GM19468 (cell line): ENCODE results near the gene PRRG3.
"Not testable (repeated sequence)": the region's sequence is repeated elsewhere in the genome, so short reads cannot be mapped to it uniquely, and the experiment has no call there.

ENCODE experiments used
- ATAC-seq: cut with Tn5 transposase; IDR thresholded peaks from one replicate; pipeline ENCODE4 v1.9.1; 2021; ENCODE audit warnings: mild to moderate bottlenecking, moderate library complexity, moderate number of reproducible peaks; ENCODE audit not compliant: unreplicated experiment; ENCODE audit errors: extremely low read depth

The PRRG3 gene

DNA sequence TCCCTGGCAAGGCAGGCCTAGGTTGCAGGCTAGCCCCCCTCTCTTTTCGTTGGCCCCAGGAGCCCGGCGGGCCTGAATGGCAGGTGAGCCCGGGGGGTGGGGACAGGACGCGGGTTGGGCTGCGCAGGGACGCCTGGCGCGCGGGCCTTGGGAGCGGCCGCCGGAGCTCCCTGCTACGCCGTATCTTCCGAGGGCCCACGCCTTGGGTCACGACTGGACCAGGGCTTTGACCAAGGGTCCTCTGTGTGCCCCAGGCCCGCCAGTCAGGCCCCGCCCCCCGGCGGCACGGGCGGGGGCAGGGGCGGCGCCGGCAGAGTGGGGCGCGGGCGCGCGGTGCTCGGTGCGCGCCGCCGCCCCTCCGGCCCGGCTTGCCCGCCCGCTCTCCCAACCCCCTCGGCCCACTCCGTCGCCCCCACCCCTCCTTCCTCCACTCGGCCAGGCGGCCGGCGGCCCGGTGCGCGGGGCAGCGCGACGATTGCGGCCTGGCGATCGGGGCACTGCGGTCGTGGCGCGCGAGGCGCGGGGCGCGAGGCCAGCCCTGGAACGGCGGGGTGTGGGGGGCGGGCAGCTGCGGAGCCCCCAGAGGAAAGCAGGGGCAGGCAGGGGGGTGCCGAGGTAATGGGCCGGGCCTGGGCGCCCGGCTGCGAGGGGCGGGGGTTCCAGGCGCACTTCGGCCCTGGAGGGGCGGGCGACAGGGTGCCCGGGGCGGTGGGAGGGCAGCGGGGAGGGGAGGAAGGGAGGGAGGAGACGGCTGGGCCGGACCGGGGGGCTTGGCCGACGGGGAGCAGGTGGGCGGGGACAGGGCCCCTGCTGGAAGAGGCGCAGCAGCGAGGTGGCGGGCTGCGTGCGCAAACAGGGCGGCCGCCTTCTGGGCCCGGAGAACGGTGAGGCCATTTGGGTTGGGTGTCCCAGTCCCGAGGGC is at the start of gene PRRG3:
TSS of gene PRRG3 (plus strand) at position 798 of the 922 bp plus-strand sequence. CDS start 3,357 bp downstream, outside the sequence.
- no peak for ATAC-seq

DNA sequence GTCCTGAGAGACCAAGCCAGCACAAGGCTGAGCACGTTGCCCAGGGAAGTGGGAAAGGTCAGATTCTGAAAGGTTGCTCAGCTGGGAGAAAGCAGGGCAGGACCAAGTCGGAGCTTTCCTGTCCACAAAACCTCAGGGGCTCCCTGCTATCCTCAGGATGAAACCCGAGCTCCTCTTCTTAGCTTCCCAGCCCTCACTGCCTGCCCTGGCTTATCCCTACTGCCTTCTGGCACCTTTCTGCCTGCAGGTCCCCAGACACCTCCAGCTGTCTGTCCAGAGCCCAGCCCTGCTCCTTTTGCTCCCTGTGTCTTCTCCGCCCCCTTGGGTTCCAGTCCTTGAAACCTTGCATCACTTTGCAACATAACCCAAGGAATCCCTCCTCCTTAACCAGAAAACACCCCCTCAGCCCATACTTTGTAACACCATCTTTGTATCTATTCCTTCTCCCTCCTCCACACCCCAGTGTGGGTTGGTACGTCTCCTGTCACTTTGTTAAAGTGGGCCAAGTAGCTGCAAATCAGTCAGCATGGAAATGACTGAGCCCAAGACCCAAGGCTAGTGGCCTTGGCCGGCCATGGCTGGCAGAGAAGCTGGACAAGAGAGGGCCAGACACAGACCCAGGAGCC is 20.0 kb upstream of the PRRG3 start:
- no peak for ATAC-seq

DNA sequence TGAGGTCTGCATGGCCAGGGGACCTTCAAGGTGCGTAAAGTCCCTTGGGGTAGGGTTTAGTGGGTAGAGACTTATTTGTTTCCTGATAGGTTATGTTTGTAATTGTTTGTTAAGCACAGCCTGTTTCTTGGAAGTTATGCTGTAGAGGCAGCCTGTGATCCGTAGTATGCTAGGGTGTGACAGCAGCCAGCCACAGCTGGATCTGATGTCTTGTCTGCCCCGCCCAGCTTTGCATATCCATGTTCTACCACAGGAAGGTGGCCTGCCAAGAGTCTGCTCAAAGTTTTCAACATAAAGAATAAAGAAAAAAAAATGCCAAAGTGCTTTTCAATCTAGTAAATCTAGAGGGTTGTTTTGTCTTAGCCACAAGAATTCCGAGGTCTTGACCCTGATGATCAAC is 19.1 kb upstream of the PRRG3 start:
- no peak for ATAC-seq

DNA sequence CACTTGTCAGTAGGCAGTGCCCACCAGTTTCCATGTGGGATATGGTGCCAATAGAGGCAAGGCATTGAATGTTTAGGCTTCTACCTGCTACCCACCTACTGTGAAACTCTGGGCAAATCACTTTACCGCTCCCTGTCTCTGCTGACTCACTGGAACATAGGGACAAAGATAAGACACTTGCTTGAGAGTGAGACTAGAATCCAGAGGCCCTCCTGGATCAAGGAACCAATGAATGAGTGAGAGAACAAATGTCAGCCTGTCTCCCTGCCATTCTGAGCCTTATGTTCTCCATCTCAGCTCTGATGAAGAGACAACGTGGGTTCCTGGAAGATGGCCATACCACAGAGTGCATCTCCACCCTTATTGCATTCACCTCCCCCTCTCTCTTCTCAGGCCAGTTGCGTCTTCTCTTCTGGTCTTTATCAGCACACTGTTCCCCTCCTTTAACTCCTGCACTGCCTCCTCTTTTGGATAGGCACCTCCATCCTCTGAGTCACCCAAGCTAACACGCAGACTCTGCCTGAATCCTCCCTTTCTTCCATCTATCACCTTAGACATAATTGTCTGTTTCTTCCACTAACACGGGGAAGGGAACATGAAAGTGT is 15.4 kb upstream of the PRRG3 start:
- ATAC-seq: no peak

DNA sequence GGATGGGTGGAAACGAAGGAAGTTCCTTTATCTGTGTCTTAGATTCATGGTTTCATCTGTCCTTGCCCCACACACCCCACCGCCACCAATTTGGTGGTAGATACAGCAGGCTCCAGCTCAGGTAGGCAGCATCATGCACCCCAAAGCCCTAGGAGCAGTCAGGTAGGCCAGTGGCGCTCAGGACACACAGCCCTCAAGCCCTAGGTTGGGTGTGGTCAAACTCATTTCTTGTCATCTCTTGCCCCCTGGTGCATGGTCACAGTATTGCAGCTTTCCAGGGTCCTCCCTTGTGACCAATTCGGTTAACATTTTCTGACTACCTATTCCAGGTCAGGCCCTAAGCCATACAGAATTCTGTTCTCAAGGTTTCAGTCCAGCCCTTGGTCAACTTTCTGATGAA is 14.5 kb upstream of the PRRG3 start:
- ATAC-seq: peak; percentile 58

DNA sequence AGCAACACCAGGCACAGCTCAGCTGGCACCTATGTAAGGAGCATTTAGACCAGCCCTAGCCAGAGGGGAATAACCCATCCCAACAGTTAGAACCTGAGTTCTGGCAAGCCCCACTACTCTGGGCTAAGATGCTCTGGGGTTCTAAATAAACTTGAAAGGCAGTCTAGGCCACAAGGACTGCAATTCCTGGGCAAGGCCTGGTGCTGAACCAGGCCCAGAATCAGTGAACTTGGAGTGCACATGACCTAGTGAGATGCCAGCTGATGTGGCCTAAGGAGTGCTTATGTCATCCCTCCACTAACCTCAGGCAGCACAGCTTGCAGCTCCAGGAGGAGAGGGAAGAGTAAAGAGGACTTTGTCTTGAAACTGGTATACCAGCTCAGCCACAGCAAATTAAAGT is 7.6 kb upstream of the PRRG3 start:
- ATAC-seq: no peak

DNA sequence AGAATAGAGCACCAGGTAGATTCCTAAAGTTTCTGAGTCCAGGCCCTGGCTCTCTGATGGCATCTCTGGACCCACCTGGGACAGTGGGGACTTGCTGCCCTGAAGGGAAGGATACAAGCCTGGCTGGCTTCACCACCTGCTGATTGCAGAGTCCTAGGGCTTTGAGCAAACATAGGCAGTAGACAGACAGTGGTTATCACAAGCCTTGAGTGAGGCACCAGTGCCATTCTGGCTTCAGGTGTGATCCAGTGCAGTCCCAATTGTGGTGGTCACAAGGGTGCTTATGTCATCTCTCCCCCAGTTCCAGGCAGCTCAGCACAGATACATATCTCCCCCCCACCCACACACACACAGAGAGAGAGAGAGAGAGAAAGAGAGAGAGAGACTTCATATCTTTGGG is 6.6 kb upstream of the PRRG3 start:
- ATAC-seq: no peak

DNA sequence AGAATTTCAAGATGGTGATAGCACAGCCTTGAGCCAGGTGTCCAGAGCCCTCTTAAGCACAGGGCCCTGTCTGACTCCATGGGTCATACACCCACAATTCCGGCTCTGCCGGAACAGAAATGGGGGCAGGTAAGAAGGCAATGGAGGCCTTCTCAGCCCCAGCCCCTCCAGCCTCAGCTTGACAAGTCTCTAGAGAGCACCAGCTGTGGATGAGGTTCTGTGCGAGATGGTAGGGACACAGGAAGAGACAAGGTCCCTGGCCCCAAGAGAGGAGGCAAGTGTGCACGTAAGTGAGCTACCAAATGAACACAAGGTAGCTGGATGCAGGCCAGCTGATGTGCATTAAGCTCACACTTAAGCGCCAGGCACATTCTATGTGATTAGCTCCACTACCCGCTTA is 2.4 kb upstream of the PRRG3 start:
- no peak for ATAC-seq

DNA sequence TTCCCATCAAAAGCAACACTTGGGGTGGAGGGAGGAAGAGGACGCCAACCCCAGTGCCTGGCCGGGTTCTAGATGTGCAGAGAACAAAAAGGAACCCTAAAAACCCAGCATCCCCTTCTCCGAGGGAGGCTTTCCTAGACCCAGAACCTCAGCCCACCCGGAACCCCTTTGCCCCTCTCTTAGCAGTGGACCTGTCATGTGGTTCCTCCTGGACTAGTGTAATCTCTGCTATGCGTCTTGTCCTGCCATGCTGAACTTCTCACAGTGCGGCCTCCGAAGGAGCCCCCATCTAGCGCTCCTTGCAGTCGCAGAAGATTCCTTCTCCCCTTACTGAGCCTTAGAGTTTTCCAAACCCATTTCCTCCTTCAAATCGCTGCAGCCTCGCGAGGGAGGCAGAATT is 1.1 kb upstream of the PRRG3 start:
- no peak for ATAC-seq

DNA sequence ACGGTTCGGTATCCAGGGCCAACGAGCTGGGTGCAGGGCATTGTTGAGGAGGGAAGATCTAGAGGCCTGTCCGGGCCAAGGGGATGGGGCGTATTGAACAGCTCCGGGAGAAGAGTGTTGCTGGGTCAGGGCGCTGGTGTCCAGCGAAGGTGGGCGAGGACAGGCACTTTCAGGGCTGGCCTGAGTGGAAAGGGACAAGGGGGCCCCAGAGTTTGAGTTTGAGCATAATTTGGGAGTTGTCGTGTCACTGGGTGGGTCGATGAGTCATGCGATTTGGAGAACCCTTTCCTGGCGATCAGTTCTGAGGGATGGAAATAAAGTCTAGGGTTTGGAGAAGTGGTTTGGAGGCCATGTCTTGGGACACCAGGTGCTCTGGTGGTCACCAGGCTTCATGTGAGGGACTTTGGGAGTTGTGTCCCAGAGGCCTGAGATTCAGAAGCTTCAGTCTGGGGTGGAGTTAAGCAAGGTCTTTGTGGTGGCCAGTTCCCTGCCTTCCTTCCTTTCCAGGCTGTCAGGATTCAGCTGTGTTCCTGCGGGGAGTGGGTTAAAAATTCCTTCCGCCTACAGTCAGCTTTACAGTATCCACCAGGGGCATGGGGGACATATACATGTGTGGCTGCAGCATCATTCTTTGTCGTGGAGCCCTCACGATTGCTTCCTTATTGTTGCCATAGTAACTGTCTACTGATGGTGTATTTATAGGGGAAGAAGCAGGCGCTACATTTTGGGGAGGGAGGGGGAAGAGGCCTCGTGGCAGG is 504 bp downstream of the PRRG3 start:
- ATAC-seq: no peak

DNA sequence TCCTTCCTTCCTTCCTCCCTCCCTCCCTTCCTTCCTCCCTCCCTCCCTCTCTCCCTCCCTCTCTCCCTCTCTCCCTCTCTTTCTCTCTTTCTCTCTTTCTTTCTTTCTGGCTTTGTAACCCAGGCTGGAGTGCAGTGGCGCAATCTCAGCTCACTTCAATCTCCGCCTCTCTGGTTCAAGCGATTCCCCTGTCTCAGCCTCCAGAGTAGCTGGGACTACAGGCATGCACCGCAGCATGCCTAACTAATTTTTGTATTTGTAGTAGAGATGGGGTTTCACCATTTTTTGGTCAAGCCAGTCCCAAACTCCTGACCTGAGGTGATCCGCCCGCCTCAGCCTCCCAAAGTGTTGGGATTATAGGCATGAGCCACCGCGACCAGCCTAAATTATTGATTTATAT is 1.8 kb downstream of the PRRG3 start:
- ATAC-seq: not testable (repeated sequence)

DNA sequence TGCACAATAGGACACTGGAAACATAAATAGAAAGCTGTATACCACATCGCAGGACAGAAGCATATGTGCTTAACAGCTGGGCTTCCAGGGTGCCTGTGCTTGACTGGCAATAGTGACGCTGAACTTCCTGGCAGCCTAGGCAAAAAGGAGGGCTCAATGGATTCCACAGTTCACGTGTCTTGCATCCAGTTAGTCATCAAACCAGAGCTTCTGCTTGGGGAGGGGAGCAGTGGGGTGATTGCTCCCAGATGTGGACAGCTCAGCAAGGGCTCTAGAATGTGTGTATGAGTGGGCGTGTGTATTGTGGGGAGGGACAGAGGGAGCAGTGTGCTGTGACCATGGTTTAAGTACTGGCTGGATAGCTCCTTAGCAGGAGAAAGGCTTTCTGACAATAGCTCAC is 2.3 kb downstream of the PRRG3 start:
- ATAC-seq: no peak

DNA sequence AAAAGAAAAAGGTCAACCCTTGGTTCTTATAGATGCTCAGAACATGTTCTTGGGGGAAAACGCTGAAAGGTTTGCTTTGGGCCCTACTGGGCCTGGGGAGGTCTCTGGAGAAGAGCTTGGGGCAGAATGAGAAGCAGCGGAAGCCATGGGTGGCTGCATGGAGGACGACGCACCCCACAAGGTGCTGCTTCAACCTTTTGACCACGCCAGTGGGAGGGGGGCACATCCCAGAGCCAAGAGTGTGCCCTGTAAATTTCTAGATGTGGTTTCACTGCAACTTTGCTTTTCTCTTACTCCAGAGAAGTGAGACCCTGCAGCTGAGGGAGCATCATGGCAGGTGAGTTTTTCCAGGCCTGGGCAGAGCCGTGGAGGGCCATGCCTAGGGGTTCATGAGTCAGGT is 3.2 kb downstream of the PRRG3 start:
- no peak for ATAC-seq

DNA sequence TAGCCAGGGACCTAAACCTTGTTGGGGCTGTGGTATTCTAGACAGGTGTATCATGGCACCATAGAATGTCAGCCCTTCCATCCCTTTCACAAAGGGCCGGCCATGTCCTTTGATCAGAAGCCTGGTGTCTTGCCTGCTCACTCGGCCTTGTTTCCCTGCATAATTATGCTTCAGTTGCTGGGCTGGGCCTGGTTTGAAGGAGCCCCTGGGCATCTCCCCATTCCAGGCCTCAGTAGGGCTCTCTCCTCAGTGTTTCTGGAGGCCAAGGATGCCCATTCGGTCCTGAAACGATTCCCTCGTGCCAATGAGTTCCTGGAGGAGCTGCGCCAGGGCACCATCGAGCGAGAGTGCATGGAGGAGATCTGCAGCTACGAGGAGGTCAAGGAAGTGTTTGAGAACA is 4.5 kb downstream of the PRRG3 start:
- ATAC-seq: no peak

DNA sequence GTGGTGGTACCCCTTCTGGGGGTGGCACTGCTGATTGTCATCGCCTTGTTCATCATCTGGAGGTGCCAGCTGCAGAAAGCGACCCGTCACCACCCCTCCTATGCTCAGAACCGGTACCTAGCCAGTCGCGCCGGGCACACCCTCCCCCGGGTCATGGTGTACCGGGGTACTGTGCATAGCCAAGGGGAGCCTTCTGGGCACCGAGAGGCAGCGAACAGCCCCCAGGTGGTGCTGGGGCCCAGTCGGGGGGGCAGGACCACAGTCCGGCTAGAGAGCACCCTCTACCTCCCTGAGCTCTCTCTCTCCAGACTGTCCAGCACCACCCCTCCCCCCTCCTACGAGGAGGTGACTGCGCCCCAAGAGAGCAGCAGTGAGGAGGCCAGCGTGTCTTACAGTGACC is 5.3 kb downstream of the PRRG3 start:
- no peak for ATAC-seq

DNA sequence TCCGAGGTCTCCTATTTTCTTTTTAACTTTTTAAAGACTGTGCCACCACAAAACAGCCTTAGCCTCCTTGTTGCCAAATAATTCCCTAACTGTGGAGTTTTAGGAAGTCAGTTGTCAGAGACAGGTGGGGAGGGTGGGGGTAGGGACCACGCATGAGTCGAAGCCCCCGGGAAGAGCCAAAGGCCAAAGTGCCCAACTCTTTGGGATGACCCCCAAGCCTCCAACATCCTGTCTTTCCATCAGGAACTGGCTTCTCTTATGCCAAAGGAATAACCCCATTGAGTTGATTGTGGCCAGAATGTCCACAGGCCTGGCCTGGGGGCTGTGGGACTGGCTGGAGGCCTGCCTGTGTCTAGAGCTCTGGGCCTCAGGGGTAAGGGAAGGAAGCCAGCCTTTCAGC is 5.8 kb downstream of the PRRG3 start:
- ATAC-seq: no peak

DNA sequence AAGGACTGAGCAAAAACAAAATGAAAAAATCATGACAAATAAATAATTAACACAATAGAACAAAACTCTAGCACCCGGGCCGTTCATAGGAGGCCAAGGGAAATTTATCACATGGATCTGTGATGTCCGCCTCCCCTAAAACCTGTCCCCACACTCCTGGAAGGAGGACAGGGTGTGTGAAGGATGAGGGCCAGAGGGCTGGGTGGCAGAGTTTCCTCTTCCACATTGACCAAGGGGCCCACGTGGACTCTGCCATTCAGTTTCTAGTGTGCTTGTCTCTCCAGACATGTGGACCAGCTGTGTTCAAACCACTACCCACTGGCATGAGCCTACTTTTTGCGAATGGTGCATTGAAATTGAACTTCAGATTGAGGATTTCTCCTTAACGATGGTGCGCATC is 6.3 kb downstream of the PRRG3 start:
- ATAC-seq: no peak

DNA sequence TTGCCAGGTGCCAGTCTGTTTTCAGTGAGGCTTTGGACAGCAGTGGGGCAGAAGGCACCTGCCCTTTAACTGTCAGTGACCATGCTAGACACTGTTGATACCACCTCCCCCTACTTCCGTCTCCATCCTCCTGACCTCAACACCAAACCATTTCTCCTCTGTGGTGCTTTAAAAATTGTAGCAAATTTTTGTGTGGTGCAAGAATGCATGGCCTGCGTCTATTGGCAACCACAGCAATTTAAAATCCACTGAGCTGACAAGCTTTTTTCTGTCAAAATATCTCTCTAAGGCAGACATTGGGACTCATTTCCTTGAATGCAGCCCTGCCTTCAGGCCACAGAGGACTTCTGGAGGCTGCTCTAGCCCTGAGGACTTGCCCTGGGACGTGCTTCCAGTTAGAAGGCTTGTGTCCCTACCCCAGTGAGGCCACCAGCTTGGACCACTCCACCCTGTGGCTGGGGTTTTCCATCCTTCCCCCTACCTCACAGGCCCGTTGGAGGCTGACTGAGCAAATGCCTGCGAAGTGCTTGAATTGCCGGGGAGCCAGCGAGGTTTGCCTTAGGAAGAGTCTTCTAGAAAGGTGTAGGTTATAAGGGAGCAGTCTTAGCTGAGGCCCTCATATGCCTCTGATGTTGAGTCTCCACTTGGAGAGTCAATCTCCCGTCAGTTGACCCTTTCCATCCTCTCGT is 6.9 kb downstream of the PRRG3 start:
- no peak for ATAC-seq

DNA sequence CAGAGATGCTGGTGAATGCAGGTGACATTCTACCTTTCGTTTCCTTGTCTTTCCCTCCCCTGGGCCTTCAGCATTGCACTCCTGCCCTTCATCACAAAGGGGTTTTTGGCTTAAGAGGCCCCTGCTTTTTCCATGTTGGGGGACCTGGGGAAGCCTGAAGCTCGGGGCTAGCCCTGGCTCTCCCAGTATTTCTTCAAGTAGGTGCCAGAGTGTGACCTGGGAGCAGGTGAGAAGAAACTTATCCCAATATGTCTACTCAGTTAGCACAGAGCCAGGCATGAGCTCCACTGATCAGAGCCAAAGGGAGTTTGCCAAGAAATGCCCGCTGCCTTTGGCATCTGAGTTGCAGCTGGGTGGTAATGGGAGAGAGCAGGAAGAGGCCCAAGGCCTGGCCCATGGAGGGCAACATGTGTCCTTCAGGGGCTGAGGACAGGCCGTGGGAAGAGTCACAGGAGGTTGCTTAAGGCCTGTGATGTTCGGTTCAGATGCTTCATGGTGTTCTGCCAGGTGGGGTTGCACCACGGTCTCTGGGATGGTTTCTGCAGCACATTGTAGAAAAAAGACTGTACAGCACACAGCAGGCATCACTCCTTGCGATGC is 7.6 kb downstream of the PRRG3 start:
- ATAC-seq: no peak

DNA sequence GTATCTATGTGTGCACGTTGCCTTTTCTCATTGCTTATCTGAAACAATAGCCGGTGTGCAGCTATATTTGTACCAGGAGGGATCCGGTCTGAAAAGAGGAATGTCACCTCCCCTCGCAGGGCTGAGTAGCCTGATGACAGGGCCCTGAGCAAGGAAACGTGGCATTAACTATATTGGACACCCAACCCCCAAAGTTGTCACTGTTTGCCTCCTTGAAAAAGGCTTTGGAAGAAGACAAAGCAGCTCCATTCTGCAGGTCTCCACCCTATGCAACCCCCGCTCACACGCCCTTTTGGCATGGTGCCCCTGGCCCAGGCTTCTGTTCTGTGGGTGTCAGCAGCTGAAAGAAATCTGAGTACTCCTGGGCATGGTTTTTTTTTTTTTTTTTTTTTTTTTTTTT is 8.2 kb downstream of the PRRG3 start:
- no peak for ATAC-seq
